Breast epithelium (tissue), 4 donors: ENCODE results near the gene SMAD7. TPM values are rescaled to one million over a fixed set of nuclear protein-coding genes. Genes with fewer than 3 reads are reported as not detected.

Source experiments
- DNase-seq, 2 donors: peaks; one replicate each; pipeline ENCODE4 v3.0.0-alpha.2; 2019; ENCODE audit warnings: low spot score in 2 of 2
- H3K27ac ChIP-seq, 2 donors: fragments of 200-600 bp; sonication (generic) in 1 of 2; one replicate each; pipeline ENCODE4 v1.5.1; 2016 to 2019; ENCODE audit warnings: mild to moderate bottlenecking in 1 of 2
- H3K27me3 ChIP-seq, 2 donors: fragments of 200-600 bp; sonication (generic) in 1 of 2; one replicate each; pipeline versions ENCODE4 v1.5.1 to v1.6.0; 2017 to 2019; ENCODE audit warnings: control low read depth in 1 of 2, mild to moderate bottlenecking in 1 of 2
- H3K36me3 ChIP-seq: fragments of 200-600 bp; one replicate; pipeline ENCODE4 v1.5.1; 2019
- H3K4me1 ChIP-seq, 2 donors: fragments of 200-600 bp; sonication (generic); one replicate each; pipeline ENCODE4 v1.5.1; 2016 to 2019; ENCODE audit warnings: control low read depth in 1 of 2
- H3K4me3 ChIP-seq, 3 donors: fragments of 200-600 bp; sonication (generic); 1 replicate in 2 of 3; 2 replicates in 1 of 3; pipeline ENCODE4 v1.5.1; 2016 to 2019; ENCODE audit warnings: mild to moderate bottlenecking in 3 of 3, moderate library complexity in 2 of 3
- H3K9me3 ChIP-seq, 2 donors: fragments of 200-600 bp; sonication (generic) in 1 of 2; one replicate each; pipeline ENCODE4 v1.5.1; 2016 to 2019; ENCODE audit warnings: control low read depth in 1 of 2
- CTCF ChIP-seq, 3 donors: fragments of 450-650 bp; IDR thresholded peaks; one replicate each; pipeline ENCODE4 v1.5.1; 2016 to 2017; ENCODE audit warnings: antibody characterized with exemption in 3 of 3, mild to moderate bottlenecking in 3 of 3, moderate library complexity in 3 of 3
- POLR2A ChIP-seq: fragments of 450-650 bp; IDR thresholded peaks from one replicate; pipeline ENCODE4 v1.6.1; 2016; ENCODE audit warnings: antibody characterized with exemption, mild to moderate bottlenecking, moderate library complexity
- POLR2AphosphoS5 ChIP-seq, 3 donors: sonication (generic); formaldehyde crosslinking; IDR thresholded peaks; one replicate each; pipeline ENCODE4 v1.6.1; 2017; ENCODE audit warnings: antibody characterized with exemption in 3 of 3
- intact Hi-C: fragments of 100-400 bp; cut with DNase I; formaldehyde crosslinking; loops from one replicate; pipeline ENCODE4 v1.15.1; 2023; ENCODE audit warnings: low total_unique reads
- total RNA-seq, 3 donors: library from RNA; depleted of rRNA; stranded (reverse); fragments of >200 nt; gene quantifications; one replicate each; pipeline ENCODE4 v1.1.0, GENCODE V29; 2016

The SMAD7 gene
- total RNA-seq, 3 donors from 2014 or later = 17.4 to 21.2 (median 20.6) TPM

DNA sequence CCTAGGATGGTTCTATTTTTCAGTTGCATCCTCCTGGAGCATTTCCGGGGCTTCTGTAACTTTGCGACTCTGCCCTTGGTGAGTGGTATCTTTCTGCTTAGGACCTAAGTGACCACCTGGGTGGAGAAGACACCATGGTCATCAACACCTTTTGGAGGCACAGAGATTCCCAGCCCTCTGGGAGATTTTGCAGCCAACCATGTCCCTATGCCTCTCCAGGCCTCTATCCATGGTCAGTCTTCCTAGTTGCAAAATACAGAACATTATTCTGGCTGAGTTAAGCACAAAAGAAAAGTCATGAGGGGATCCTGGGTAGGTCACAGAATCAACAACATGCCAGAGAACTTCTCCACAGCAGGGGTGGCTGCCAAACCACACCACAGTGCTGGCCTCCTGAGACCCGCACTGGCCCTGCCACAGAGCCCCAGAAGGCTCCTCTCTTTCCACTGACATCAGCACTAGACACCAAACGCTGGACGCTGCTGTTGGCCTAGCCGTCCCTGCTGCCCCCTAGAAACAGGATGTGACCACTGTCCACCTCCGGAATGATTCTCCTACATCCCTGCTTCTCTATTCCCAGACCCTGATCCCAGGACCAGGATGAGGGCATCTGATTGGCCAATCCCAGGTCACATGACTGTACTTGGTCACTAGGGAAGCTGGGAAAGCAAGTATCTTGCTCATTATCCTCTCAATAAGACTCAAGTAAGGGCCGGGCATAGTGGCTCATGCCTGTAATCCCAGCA lies 47.7 kb downstream of the SMAD7 start:
- no peaks in the 10 kb centered on the region for H3K36me3 ChIP-seq
- TF ChIP-seq POLR2AphosphoS5 (IDR thresholded peaks at IDR 0.05) (no peak), CTCF (IDR thresholded peaks at IDR 0.05) (no peak), POLR2A (no peak)
- peak overlapping the region; percentile 73 to 79 for H3K27ac ChIP-seq
- no peak overlapping the region for H3K4me3 ChIP-seq
- H3K4me1 ChIP-seq = peaks cover 0 to 8% of the 10 kb centered on the region in 2 donors
- peaks cover 5 to 9% of the 10 kb centered on the region in 2 donors for H3K9me3 ChIP-seq
- intact Hi-C loops = no loop called here
- DNase-seq = peak in 1 of 2 donors; percentile 26
- no peaks in the 10 kb centered on the region for H3K27me3 ChIP-seq

DNA sequence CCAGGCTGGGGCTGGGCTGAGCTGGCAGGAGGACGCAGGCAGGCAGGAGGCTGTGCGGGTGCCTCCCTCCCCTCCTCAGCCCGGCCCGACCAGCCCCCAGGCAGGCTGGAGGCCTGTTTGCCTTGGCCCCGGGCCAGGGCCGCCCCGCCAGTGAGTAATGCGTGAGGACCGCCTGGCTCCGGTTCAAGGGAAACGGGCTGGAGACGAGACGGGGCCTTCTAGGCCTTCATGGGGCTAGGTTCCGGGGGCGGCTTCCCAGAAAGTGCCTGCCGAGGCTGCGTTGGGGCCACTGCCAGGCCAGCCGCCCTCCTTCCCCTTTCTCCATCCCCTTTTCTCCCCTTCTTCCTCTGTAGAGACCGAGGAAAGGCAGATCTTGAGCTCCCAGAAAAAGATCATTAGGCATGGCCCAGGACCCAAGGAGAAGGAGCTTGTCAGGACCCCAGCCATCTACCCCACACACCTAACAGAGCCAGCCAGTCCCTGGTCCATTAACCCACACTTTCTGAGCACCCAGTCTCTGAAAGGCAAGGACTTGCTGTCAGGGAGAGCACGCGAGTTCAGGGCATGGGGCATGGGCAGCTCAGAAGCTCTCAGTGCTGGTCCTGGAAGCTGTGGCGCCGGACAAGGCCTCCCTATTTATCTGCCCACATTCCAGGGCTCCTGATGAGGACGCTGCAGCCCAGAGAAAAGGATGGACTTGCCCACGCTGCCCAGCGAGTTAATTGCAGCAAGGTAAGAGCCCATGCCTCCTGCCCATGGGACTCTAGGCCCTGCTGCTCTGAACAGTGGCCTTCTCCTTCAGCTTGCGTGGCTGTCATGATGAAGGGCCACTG lies 48.5 kb downstream of the SMAD7 start:
- intact Hi-C loops = no loop called here

GRCh38 chr18:48901145-48902022 lies 49.4 kb downstream of the SMAD7 start:
- Histone ChIP-seq H3K4me1 (peaks cover 0 to 8% of the 10 kb centered on the region in 2 donors), H3K36me3 (no peaks in the 10 kb centered on the region), H3K27ac (peak overlapping the region; percentile 73 to 79), H3K4me3 (no peak overlapping the region), H3K27me3 (no peaks in the 10 kb centered on the region), H3K9me3 (peaks cover 5 to 9% of the 10 kb centered on the region in 2 donors)
- intact Hi-C loops = no loop called here
- DNase-seq = no peak
- TF ChIP-seq CTCF (IDR thresholded peaks at IDR 0.05) (no peak), POLR2AphosphoS5 (IDR thresholded peaks at IDR 0.05) (no peak), POLR2A (no peak)

More for the DNA sequence above, 48.5 kb downstream of the SMAD7 start:
- peak in 1 of 2 donors; percentile 61 for DNase-seq
- Histone ChIP-seq H3K27ac (peak overlapping the region; percentile 73 to 79), H3K4me3 (peak overlapping the region in 1 of 3 donors; percentile 19), H3K27me3 (no peaks in the 10 kb centered on the region), H3K36me3 (no peaks in the 10 kb centered on the region), H3K9me3 (peaks cover 5 to 9% of the 10 kb centered on the region in 2 donors), H3K4me1 (peaks cover 0 to 8% of the 10 kb centered on the region in 2 donors)
- TF ChIP-seq CTCF (IDR thresholded peaks at IDR 0.05) (no peak), POLR2A (no peak), POLR2AphosphoS5 (IDR thresholded peaks at IDR 0.05) (peak in 1 of 3 donors; percentile 49)

GRCh38 chr18:48900469-48900868 lies 50.3 kb downstream of the SMAD7 start:
- intact Hi-C loops = no loop called here

More at GRCh38 chr18:48900469-48900868, 50.3 kb downstream of the SMAD7 start:
- Histone ChIP-seq H3K27ac (no peak overlapping the region), H3K27me3 (no peaks in the 10 kb centered on the region), H3K4me3 (no peak overlapping the region), H3K9me3 (peaks cover 5 to 9% of the 10 kb centered on the region in 2 donors), H3K4me1 (peaks cover 0 to 8% of the 10 kb centered on the region in 2 donors), H3K36me3 (no peaks in the 10 kb centered on the region)
- DNase-seq = no peak
- TF ChIP-seq POLR2A (no peak), POLR2AphosphoS5 (IDR thresholded peaks at IDR 0.05) (no peak), CTCF (IDR thresholded peaks at IDR 0.05) (no peak)
